ENCODE measurements around the gene CERK. TPM values are rescaled to one million over a fixed set of nuclear protein-coding genes. Genes with fewer than 3 reads are reported as not detected.

Gene CERK
- total and polyA plus RNA-seq, 2 of the 8 experiments (the other 6 are each of a cell fraction or from before 2014, with no cell fraction given) = 26.6 to 59.0 TPM

DNA sequence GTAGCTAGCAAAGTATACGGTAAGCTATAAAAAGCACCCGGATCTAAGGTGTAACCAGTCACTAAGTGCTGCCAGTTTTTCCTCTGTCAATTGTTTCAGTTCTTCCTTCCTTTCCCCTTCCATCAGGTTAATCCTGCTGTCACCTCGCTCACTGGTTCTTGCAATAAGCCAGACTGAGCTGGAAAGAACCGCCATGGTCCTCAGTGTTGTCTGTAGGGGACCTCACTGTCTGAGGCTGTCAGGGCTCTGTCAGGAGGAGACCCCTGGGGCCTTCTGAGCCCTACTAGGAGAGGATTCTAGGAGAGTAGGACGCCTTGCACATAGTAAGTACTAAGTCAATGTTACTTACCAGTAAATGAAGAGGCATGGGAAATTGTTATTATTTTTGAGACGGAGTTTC lies 23.0 kb upstream of the CERK start:
- Histone ChIP-seq H3K4me1 (replicated peaks in 1 of 4; ENCODE audit: control insufficient read depth in 3 of 4, insufficient read depth in 4 of 4, low read length in 3 of 4) (peaks cover 0 to 4% (median 0%) of the 10 kb centered on the region in 4 experiments; a peak in 4 of 7 replicates), H4K20me1 (replicated peaks in 1 of 2; ENCODE audit: control insufficient read depth in 1 of 2, insufficient read depth in 2 of 2, low read length in 2 of 2) (peaks cover 0 to 2% of the 10 kb centered on the region in 2 experiments), H3K79me2 (ENCODE audit: control insufficient read depth in 1 of 2, insufficient read depth in 2 of 2, low read length in 2 of 2) (peaks cover 10 to 40% of the 10 kb centered on the region in 2 experiments), H3K27me3 (replicated peaks in 1 of 4; ENCODE audit: control insufficient read depth in 3 of 4, extremely low read depth in 1 of 4, insufficient read depth in 3 of 4, low read length in 3 of 4) (no peaks in the 10 kb centered on the region), H3K79me1 (ENCODE audit: low read depth, low read length) (peaks cover 4% of the 10 kb centered on the region; the same call in 1 of the 2 replicates), H2BK5ac (ENCODE audit: low read depth, low read length) (no peak overlapping the region), H3K23me2 (ENCODE audit: low read depth, low read length) (peaks cover 7% of the 10 kb centered on the region), H2BK12ac (ENCODE audit: low read depth, low read length) (no peak overlapping the region), H3K4me3 (ENCODE audit: extremely low read depth in 1 of 4, insufficient read depth in 2 of 4, low read depth in 3 of 4, low read length in 4 of 4) (peak overlapping the region in 2 of 4 experiments; percentile 85 to 90; a peak in 5 of 8 replicates), H3K56ac (replicated peaks; ENCODE audit: insufficient read length, low read depth, low read length) (no peak overlapping the region), H3K23ac (ENCODE audit: insufficient read length) (no peak overlapping the region), H3K9me3 (ENCODE audit: insufficient read depth in 2 of 2, low read depth in 1 of 2, low read length in 1 of 2) (peaks cover 7 to 13% of the 10 kb centered on the region in 2 experiments), H2AK5ac (ENCODE audit: low read depth, low read length) (no peak overlapping the region), H3K27ac (ENCODE audit: low read depth, low read length) (no peak overlapping the region), H3K4me2 (ENCODE audit: insufficient read depth in 1 of 2, low read depth in 2 of 2, low read length in 2 of 2) (peak overlapping the region; percentile 78 to 91; a peak in 2 of 4 replicates), H4K91ac (replicated peaks; ENCODE audit: insufficient read length, low read length) (no peak overlapping the region), H4K8ac (ENCODE audit: extremely low read depth, insufficient read depth, low read length) (no peak overlapping the region), H3K9ac (replicated peaks in 1 of 4; ENCODE audit: extremely low read depth in 1 of 4, low read depth in 3 of 4, low read length in 3 of 4) (no peak overlapping the region), H3K14ac (ENCODE audit: insufficient read length) (no peak overlapping the region), H2BK15ac (ENCODE audit: low read length) (no peak overlapping the region), H2BK20ac (ENCODE audit: low read length) (no peak overlapping the region), H3K4ac (replicated peaks; ENCODE audit: insufficient read length, low read depth, low read length) (no peak overlapping the region), H3K36me3 (ENCODE audit: control insufficient read depth in 2 of 4, insufficient read depth in 4 of 4, low read length in 3 of 4) (peaks cover 0 to 9% (median 3%) of the 10 kb centered on the region in 4 experiments; a peak in 2 of 8 replicates), H2BK120ac (replicated peaks; ENCODE audit: low read depth, low read length) (no peak overlapping the region), H2AFZ (ENCODE audit: low read length) (no peak overlapping the region), H3K18ac (ENCODE audit: extremely low read depth, low read length) (no peak overlapping the region), H4K5ac (ENCODE audit: insufficient read length, low read depth, low read length) (no peak overlapping the region)
- WGBS, 2 experiments (ENCODE audit: extremely low coverage in 1 of 2, insufficient coverage in 1 of 2, insufficient read length in 1 of 2, insufficient replicate concordance in 2 of 2, low coverage in 1 of 2, low lambda C conversion rate in 2 of 2, missing lambda C conversion rate in 1 of 2) = 90% methylated on average over 6 of the region's 6 CpGs; no CpG with 5 or more reads in 1 of the 2 experiments
- CTCF ChIA-PET (ENCODE audit: partially characterized antibody) = interaction anchor here (0.9 to 1.7 kb wide), 4 partner anchors 10 to 34 kb away, joined by 3 to 10 read pairs (median 4); no protein-coding TSS in a partner anchor
- POLR2A ChIA-PET (ENCODE audit: partially characterized antibody) = interaction anchor here (0.7 to 3.0 kb wide), 6 partner anchors 11 to 342 kb away, joined by 3 to 41 read pairs (median 12); no protein-coding TSS in a partner anchor
- DNase-seq (ENCODE audit: low read depth in 1 of 2, low spot score in 2 of 2) = no peak
- FAIRE-seq = no peak
- TF ChIP-seq SRF (IDR thresholded peaks at IDR 0.05; ENCODE audit: low read depth, low read length) (no peak), CBX8 (IDR thresholded peaks at IDR 0.05; ENCODE audit: borderline replicate concordance, low read depth, low read length) (no peak), ZNF274 (IDR thresholded peaks at IDR 0.05; ENCODE audit: borderline replicate concordance, extremely low read depth, low read length) (no peak), NRF1 (IDR thresholded peaks at IDR 0.05; ENCODE audit: low read depth, low read length) (no peak), SIRT6 (IDR thresholded peaks at IDR 0.05; ENCODE audit: low read length) (no peak), MAFK (IDR thresholded peaks at IDR 0.05; ENCODE audit: low read depth, low read length) (no peak), HDAC6 (IDR thresholded peaks at IDR 0.05; ENCODE audit: low read depth, low read length) (no peak), ATF3 (IDR thresholded peaks at IDR 0.05; ENCODE audit: insufficient read depth, low read depth, low read length) (no peak), E2F6 (IDR thresholded peaks at IDR 0.05) (no peak), TEAD4 (IDR thresholded peaks at IDR 0.05; ENCODE audit: low read depth, low read length) (no peak), SAP30 (IDR thresholded peaks at IDR 0.05; ENCODE audit: insufficient read depth, insufficient replicate concordance, low read length) (no peak), KDM5A (IDR thresholded peaks at IDR 0.05; ENCODE audit: low read length) (no peak), KDM4A (IDR thresholded peaks at IDR 0.05; ENCODE audit: low read depth, low read length, severe bottlenecking) (no peak)

All from H1 (cell line).